Erythroblast (primary cell): ENCODE data around the gene CACNG7.

Source experiments
- GATA1 ChIP-seq: IDR thresholded peaks from 2 replicates; pipeline ENCODE4 v1.6.1; 2011; ENCODE audit warnings: low read depth, mild to moderate bottlenecking, control low read depth, low read length, moderate library complexity
- POLR2A ChIP-seq: IDR thresholded peaks from 2 replicates; pipeline ENCODE4 v1.6.1; 2011; ENCODE audit warnings: mild to moderate bottlenecking, low read length

DNA sequence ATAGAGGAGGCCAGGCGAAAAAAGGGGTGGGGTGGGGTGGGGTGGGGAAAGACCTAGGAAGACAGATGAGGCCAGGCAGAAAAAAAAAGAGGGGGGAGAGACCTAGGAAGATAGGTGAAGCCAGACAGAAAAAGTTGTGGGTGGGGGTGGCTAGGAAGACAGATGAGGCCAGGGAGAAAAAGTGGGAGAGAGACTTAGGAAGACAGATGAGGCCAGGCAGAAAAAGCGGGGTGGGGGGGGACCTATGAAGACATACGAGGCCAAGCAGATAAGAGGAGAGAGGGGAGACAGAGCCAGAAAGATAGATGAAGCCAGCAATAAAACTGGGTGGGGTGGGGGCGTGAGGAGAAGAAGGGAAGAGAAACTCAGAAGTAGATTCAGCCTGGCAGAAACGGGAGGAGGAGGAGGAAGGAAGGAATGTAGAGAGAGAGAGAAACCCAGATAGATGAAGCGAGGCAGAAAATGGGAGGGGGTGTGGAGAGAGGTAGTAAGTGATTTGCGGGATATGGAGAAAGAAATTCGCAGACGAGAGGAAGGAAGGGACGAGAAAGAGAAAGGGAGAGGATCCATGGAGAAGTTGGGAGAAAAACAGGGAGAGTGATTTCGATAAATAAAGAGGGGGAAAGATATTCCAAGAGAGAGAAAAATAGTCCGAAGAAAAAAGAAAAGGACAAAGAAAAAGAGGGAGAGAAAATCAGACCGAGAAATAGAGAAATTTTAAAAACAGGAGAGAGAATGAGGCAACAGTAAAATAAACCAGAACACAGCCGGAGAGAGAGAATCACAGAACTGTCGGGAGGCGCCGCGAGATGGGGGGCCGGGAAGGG lies 70.1 kb downstream of the CACNG7 start:
- TF ChIP-seq POLR2A (no peak), GATA1 (no peak)
